T-helper 1 cell (primary cell): ENCODE data around the gene RPS14.
"Not testable (repeated sequence)": the region's sequence is repeated elsewhere in the genome, so short reads cannot be mapped to it uniquely, and the experiment has no call there.

Experiments
- DNase-seq, 5 donors: peaks; one replicate each; pipeline ENCODE4 v3.0.0-alpha.2; 2012 to 2020

Gene RPS14

DNA sequence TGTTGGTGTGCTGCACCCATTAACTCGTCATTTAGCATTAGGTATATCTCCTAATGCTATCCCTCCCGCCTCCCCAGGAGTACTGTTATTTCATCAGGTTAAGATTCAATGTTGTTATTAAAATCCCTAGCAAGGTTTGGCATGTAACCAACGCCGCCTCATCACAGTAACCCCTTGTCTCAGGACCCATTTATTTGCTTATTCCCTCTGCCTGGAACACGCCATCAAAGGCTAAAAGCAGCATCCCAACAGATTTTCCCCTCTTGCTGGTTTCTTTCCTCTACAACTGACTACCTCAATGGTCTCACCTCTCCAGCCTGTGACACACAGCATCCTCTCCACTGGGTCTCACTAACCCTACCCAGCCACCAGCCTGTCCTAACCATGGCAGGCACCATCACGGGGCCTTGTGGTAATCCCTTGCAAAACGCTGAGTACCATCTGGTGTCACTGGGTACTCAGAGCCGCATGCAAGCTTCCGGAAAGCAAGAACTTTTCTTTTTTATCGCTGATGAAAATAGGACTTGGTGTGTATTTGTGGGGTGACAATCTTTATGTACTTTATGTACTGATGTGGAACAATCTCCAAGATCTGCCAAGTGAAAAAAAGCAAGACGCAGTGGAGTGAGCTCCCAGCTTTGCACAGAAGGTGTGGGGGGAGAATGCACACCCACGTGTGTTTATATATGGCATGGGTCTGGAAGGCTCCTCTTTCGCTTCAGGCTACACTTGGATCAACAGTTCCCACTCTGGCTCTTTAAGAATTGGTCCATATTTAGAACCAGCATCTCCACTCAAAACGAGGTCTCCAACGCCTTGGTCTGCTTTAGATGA is 6.1 kb downstream of the RPS14 start:
- no peak for DNase-seq

DNA sequence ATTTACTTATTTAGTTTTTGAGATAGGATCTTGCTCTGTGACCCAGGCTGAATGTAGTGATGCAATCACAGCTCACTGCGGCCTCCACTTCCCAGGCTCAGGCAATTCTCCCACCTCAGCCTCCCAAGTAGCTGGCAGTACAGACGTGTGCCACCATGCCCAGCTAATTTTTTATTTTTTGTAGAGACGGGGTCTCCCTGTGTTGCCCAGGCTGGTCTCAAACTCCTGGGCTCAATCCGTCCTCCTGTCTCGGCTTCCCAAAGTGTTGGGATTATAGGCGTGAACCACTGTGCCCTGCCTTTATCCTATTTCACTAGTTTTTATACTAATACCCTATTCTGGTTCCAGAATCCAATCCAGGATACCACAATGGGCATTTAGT is 6.8 kb downstream of the RPS14 start:
- DNase-seq: no peak

GRCh38 chr5:150441813-150442698 is 7.5 kb downstream of the RPS14 start:
- DNase-seq: no peak

DNA sequence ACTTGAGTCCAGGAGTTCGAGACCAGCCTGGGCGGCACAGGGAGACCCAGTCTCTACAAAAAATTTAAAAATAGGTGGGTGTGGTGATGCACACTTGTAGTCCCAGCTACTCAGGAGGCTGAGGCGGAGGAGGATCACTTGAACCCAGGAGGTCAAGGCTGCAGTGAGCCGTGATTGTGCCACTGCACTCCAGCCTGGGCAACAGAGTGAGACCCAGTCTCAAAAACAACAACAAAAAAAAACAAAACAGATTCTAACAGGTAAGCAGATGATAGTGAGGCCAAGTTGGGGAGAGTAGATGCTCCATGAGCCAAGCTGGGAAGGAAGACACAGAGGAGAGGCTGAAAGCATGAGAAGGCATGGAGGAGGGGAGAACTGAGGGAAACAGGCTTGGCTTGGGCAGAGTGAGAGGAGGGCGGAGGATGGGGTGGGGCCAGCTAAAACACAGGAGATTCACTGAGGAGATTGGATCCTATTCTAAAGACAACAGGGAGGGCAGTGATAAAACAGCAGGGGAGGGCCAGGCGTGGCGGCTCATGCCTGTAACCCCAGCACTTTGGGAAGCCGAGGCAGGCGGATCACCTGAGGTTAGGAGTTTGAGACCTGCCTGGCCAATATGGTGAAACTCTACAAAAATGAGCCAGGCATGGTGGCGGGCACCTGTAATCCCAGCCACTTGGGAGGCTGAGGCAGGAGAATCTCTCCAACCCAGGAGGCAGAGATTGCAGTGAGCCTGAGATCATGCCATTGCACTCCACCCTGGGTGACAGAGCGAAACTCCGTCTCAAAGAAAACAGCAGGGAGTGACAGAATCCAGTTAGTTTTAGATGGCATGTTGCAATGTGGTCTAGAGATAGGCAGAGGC is 8.4 kb downstream of the RPS14 start:
- no peak for DNase-seq

- DNase-seq: no peak
Observed at GRCh38 chr5:150438873-150439546, 10.5 kb downstream of the RPS14 start.

GRCh38 chr5:150436141-150436680 is 13.3 kb downstream of the RPS14 start:
- DNase-seq: peak; percentile 74 to 89 (median 88)

GRCh38 chr5:150434464-150434863 is 15.1 kb downstream of the RPS14 start:
- no peak for DNase-seq

DNA sequence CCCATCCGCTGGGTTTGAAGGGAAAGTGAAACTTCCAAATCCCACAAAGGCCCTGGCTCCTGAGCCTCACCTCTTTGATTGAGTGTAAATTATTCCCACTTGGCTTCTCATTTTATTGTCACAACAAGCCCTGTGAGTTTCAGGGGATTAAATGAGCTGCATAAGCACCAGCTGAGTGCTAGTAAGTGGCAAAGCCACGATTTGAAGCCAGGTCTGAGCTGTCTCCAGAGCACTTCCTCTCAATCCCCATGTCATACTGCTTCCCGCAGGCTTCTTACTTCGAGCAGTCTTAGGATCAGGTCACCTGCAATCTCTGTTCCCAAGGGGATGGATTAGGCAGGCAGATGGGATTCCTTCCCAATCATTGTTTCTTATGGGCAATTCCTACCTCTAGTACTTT is 18.0 kb downstream of the RPS14 start:
- DNase-seq: no peak

- no peak for DNase-seq
Observed at GRCh38 chr5:150431048-150431447, 18.5 kb downstream of the RPS14 start.

- no peak for DNase-seq
Observed at GRCh38 chr5:150429410-150429873, 20.1 kb downstream of the RPS14 start.

GRCh38 chr5:150428978-150429377 is 20.6 kb downstream of the RPS14 start:
- no peak for DNase-seq

DNA sequence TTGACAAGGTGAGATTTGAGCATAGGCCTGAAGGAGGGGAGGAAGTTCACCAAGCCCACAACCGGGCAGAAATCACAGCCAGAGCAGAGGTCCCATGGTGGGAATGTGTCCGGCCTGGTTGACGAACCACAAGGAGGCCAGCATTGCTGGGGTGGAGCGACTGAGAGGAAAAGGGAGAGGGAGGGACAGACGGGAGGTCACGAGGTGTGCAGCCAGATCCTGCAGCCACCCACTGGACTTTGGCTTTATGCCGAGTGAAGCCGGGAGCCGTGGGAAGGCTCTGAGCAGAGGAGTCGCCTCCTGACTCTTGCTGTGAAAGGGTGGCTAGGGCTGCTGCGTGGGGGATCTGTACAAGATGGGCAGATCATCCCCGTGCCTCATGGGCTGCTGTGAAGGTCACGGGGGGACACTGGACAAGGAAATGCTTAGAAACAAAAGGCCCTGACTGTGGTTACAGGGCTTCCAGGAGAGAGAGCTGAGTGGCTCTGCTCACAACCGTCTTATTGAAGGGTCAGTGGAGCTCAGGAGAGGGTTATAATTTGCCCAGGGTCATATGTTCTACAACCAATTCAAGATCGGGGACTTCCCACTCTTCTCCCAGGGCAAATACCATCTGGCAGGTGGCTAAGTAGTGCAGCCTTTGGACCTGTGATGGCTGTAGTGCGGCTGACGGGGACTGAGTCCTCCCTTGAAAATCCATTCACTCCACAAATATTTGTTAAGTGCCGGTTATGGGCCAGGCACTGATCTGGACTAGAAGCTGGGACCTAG is 21.2 kb downstream of the RPS14 start:
- no peak for DNase-seq

DNA sequence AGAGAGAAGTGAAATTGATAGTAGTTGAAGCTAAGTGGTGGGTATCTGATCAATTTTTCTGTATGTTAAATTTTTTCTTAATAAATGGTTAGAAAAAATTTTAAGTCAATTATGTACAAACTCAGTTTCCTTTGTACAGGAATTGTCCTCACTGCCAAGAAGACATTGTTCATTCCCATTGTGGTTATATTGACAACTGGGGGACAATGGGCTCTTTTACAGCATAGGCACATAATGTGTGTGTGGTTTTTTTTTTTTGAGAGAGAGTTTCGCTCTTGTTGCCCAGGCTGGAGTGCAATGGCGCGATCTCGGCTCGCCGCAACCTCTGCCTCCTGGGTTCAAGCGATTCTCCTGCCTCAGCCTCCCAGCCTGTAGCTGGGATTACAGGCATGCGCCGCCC is 23.4 kb downstream of the RPS14 start:
- DNase-seq: not testable (repeated sequence)

DNA sequence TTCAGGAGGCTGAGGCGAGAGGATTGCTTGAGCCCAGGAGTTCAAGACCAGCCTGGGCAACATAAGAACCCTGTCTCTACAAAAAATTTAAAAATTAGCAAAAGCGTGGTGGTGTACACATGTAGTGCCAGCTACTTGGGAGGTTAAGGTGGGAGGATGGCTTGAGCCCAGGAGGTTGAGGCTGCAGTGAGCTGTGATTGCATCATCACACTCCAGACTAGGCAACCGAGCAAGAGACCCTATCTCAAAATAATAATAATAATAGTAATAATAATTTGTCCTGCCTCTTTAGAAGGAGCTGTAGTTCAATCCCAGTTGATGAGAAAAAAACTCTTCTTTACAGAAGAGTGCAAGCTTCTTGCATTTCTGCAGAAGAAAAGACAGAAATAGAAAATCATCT is 26.8 kb downstream of the RPS14 start:
- DNase-seq: no peak

- no peak for DNase-seq
Observed at GRCh38 chr5:150422075-150422474, 27.5 kb downstream of the RPS14 start.

GRCh38 chr5:150419630-150420270 is 29.8 kb downstream of the RPS14 start:
- DNase-seq: no peak

DNA sequence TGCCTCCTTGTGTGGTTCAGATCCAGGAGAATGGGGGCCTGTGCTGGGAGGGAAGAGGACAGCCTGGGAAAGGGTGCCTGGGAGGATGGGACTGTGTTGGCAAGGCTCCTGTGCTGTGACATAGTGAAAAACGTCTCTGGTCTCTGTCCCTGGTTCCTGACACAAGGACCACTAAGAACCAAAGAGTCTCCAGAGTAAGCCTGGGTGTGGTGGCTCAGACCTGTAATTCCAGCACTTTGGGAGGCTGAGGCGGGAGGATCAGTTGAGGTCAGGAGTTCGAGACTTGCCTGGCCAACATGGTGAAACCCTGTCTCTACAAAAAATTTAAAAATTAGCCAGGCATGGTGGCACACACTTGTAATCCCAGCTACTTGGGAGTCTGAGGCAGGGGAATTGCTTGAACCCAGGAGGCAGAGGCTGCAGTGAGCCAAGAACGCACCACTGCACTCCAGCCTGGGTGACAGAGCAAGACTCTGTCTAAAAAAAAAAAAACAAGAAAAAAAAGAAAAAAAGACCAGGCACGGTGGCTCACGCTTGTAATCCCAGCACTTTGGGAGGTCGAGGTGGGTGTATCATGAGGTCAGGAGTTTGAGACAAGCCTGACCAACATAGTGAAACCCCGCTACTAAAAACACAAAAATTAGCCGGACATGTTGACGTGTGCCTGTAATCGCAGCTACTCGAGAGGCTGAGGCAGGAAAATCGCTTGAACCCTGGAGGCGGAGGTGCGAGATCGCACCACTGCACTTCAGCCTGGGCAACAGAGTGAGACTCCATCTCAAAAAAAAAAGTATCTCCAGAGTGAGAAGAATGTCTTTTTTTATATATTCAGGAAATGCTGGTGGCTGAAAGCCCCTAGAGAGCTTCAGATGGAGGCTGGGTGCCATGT is 35.4 kb downstream of the RPS14 start:
- not testable (repeated sequence) for DNase-seq

- DNase-seq: no peak
Observed at GRCh38 chr5:150413176-150413901, 36.2 kb downstream of the RPS14 start.
